Medulla oblongata (tissue), 1 donor: ENCODE data around the gene PLA1A.

Source experiments
- DNase-seq: peaks from one replicate; pipeline ENCODE4 v3.0.0-alpha.2; 2015; ENCODE audit errors: extremely low spot score

The PLA1A gene

GRCh38 chr3:119608405-119609000 is 10.8 kb downstream of the PLA1A start:
- no peak for DNase-seq

- DNase-seq = no peak
Measured at GRCh38 chr3:119609301-119609700, 11.6 kb downstream of the PLA1A start.

GRCh38 chr3:119611664-119612063 is 14.0 kb downstream of the PLA1A start:
- no peak for DNase-seq

GRCh38 chr3:119613201-119613600 is 15.5 kb downstream of the PLA1A start:
- no peak for DNase-seq

- no peak for DNase-seq
Measured at GRCh38 chr3:119613872-119614271, 16.2 kb downstream of the PLA1A start.

- no peak for DNase-seq
Measured at GRCh38 chr3:119616056-119616455, 18.4 kb downstream of the PLA1A start.

GRCh38 chr3:119619094-119619493 is 21.4 kb downstream of the PLA1A start:
- DNase-seq = no peak

- DNase-seq = no peak
Measured at GRCh38 chr3:119620899-119621298, 23.2 kb downstream of the PLA1A start.

- no peak for DNase-seq
Measured at GRCh38 chr3:119624002-119624720, 26.5 kb downstream of the PLA1A start.

GRCh38 chr3:119625451-119626153 is 27.9 kb downstream of the PLA1A start:
- no peak for DNase-seq

GRCh38 chr3:119626196-119626595 is 28.5 kb downstream of the PLA1A start:
- DNase-seq = no peak

- peak; percentile 27 for DNase-seq
Measured at GRCh38 chr3:119627461-119627860, 29.8 kb downstream of the PLA1A start.

- DNase-seq = no peak
Measured at GRCh38 chr3:119628390-119628789, 30.7 kb downstream of the PLA1A start.

GRCh38 chr3:119628816-119629445 is 31.2 kb downstream of the PLA1A start:
- no peak for DNase-seq

GRCh38 chr3:119630128-119630879 is 32.6 kb downstream of the PLA1A start:
- no peak for DNase-seq

GRCh38 chr3:119630880-119631329 is 33.2 kb downstream of the PLA1A start:
- no peak for DNase-seq

GRCh38 chr3:119631516-119631915 is 33.8 kb downstream of the PLA1A start:
- no peak for DNase-seq

GRCh38 chr3:119632216-119632615 is 34.5 kb downstream of the PLA1A start:
- DNase-seq = no peak

GRCh38 chr3:119632829-119633228 is 35.1 kb downstream of the PLA1A start:
- DNase-seq = no peak

- no peak for DNase-seq
Measured at GRCh38 chr3:119635719-119636118, 38.0 kb downstream of the PLA1A start.

GRCh38 chr3:119636249-119636648 is 38.6 kb downstream of the PLA1A start:
- no peak for DNase-seq
